Heart left ventricle (tissue), 16 donors: ENCODE results near the gene FDX2. TPM values are rescaled to one million over a fixed set of nuclear protein-coding genes. Genes with fewer than 3 reads are reported as not detected.

Experiments
- ATAC-seq, 4 donors: fragments of 200-7000 bp; cut with Tn5 transposase; one replicate each; pipeline ENCODE4 v1.9.1; 2020 to 2022; ENCODE audit warnings: moderate library complexity in 4 of 4, mild to moderate bottlenecking in 3 of 4, moderate number of reproducible peaks in 1 of 4
- DNase-seq, 5 donors: peaks; one replicate each; pipeline ENCODE4 v3.0.0-alpha.2; 2020
- H3K27ac ChIP-seq, 12 donors: fragments of 200-600 bp; sonication (generic) in 4 of 12; one replicate each; pipeline versions ENCODE4 v1.5.0 to v1.8.0; 2016 to 2022; ENCODE audit warnings: mild to moderate bottlenecking in 2 of 12
- H3K27me3 ChIP-seq, 9 donors: fragments of 200-600 bp; sonication (generic) in 2 of 9; one replicate each; pipeline versions ENCODE4 v1.5.1 to v1.8.0; 2016 to 2022; ENCODE audit warnings: mild to moderate bottlenecking in 3 of 9
- H3K36me3 ChIP-seq, 9 donors: fragments of 200-600 bp; sonication (generic) in 2 of 9; one replicate each; pipeline versions ENCODE4 v1.5.0 to v1.8.0; 2018 to 2022; ENCODE audit warnings: mild to moderate bottlenecking in 2 of 9
- H3K4me1 ChIP-seq, 12 donors: fragments of 200-600 bp; sonication (generic) in 4 of 12; one replicate each; pipeline versions ENCODE4 v1.5.0 to v1.8.0; 2016 to 2022; ENCODE audit warnings: mild to moderate bottlenecking in 3 of 12
- H3K4me3 ChIP-seq, 12 donors: fragments of 200-600 bp; sonication (generic) in 4 of 12; one replicate each; pipeline versions ENCODE4 v1.5.0 to v1.8.0; 2017 to 2022; ENCODE audit warnings: mild to moderate bottlenecking in 9 of 12, moderate library complexity in 4 of 12
- H3K9me3 ChIP-seq, 12 donors: fragments of 200-600 bp; sonication (generic) in 4 of 12; one replicate each; pipeline versions ENCODE4 v1.5.0 to v1.8.0; 2016 to 2022; ENCODE audit warnings: mild to moderate bottlenecking in 1 of 12
- POLR2A ChIP-seq, 2 donors: fragments of 450-650 bp; IDR thresholded peaks; one replicate each; pipeline ENCODE4 v1.6.1; 2017; ENCODE audit warnings: antibody characterized with exemption in 2 of 2, mild to moderate bottlenecking in 2 of 2, moderate library complexity in 2 of 2
- WGBS, 4 donors: extraction: QIAGEN DNeasy Blood & Tissue Kit in 2 of 4; methylation state at CpG; one replicate each; pipeline versions ENCODE4 v1.1.5 to v1.1.7; 2013 to 2018; 5-methylcytosine and 5-hydroxymethylcytosine counted together
- intact Hi-C, 10 donors: fragments of 100-400 bp; cut with DNase I; formaldehyde crosslinking; loops; one replicate each; pipeline versions ENCODE4 v1.11.1 to v1.14.2; 2022
- polyA plus RNA-seq, 2 donors: library from polyadenylated mRNA; stranded (reverse); fragments of 200-250 nt; gene quantifications; one replicate each; pipeline ENCODE4 v1.2.3, GENCODE V29; 2013
- total RNA-seq, 9 donors: library from RNA; depleted of rRNA in 2 of 9; stranded (reverse); fragments of >200 nt in 2 of 9; fragmentation: NEBNext Ultra II Directional in 3 of 9; extraction: Animal tissue kit (Norgen Biotek cat#: 25700) in 3 of 9; gene quantifications; one replicate each; pipeline versions ENCODE4 v1.1.0 to v1.2.4, GENCODE V29; 2016 to 2023
- TF ChIP-seq, protein P1 (sequence below), 12 donors: fragments of 200-600 bp; sonication (generic) in 4 of 12; IDR thresholded peaks; one replicate each; pipeline versions ENCODE4 v1.5.0 to v1.8.0; 2018 to 2022; ENCODE audit warnings: antibody characterized with exemption in 12 of 12, mild to moderate bottlenecking in 5 of 12
- donor health status: ischemic (EF 13 %, LVEDD 7.1; RV severe dilation, severe dysfunction).
- donor health status: healthy with polysubstance abuse.
- donor health status: DM: no; HTN: yes; CAD: no.
- donor health status: DM: no; HTN: no; CAD: no.
- donor health status: ischemic (EF 25% LVEDD 6.9; RV normal size, moderate dysfunction).
- donor health status: ischemic (EF 25% LVEDD 5.7; RV mildly dilated, moderate dysfunction).
- donor health status: healthy.
- donor health status: DM: yes; HTN: yes; CAD: no.
- donor health status: ischemic (EF 35%, LVEDD 5.7; RV mildly dilated, moderate dysfunction).
- donor health status: nonischemic (EF 11% LVEDD 7.7; RV severe dilation, severe dysfunction).
- donor health status: DM: yes; HTN: yes; CAD: no.
- donor health status: PGD.
- donor health status: ischemic (EF 29% LVEDD 5.4; RV normal size, mild dysfunction).
- donor health status: nonischemic (EF 23%, LVEDD 6.1; RV moderate dilation, normal function).

FDX2 gene
- total and polyA plus RNA-seq, 11 donors = 12.8 to 37.3 (median 18.3) TPM

DNA sequence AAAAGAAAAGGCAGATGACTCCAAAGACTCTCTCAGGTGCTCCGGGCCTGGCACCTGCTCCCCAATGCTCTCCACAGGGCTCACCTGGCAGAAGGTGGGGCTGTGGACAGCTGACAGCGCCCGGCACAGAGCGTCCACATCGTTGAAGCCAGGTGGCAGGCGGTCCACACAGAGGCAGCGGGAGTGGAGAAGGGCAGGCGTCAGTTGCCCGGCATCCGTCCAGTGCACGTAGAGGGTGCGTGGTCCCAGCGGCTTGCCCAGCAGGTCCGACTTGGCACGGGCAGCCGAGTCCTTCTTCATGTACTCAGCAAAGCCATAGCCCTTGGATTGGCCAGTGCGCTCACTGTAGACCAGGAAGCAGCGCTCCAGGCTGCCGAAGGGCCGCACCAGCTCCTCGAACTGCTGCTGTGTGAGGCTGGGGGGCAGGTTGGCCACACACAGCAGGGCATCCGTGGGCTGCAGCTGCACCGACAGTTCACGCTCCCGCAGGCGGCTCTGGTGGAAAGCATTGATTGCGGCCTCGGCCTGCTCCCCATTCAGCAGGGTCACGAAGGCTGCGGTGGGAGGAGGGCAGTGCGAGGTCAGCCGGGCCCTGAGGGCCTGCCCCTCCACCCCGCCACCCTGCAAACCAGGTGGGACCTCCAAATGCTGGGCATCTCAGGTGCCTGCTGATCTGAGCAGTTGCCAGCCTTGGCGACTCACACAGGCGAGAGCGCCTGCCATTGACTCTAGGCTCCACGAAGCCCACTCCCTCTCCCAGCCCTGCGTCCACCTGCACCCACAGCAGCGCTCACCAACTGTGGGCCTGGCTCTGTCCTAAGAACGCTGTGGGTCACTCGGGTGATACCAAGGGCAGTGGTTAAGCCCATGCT, 13.0 kb upstream of the FDX2 start:
- 93 to 96% (median 95%) methylated on average over 7 to 41 of the region's 41 CpGs for WGBS, 4 donors
- H3K4me1 ChIP-seq = peaks cover 0 to 18% (median 11%) of the 10 kb centered on the region in 12 donors
- peaks cover 2 to 73% (median 68%) of the 10 kb centered on the region in 9 donors for H3K36me3 ChIP-seq
- no peaks in the 10 kb centered on the region for H3K9me3 ChIP-seq
- no peaks in the 10 kb centered on the region for H3K27me3 ChIP-seq
- no peak for ATAC-seq
- TF ChIP-seq POLR2A (IDR thresholded peaks at IDR 0.05) = no peak
- TF ChIP-seq, protein P1, sequence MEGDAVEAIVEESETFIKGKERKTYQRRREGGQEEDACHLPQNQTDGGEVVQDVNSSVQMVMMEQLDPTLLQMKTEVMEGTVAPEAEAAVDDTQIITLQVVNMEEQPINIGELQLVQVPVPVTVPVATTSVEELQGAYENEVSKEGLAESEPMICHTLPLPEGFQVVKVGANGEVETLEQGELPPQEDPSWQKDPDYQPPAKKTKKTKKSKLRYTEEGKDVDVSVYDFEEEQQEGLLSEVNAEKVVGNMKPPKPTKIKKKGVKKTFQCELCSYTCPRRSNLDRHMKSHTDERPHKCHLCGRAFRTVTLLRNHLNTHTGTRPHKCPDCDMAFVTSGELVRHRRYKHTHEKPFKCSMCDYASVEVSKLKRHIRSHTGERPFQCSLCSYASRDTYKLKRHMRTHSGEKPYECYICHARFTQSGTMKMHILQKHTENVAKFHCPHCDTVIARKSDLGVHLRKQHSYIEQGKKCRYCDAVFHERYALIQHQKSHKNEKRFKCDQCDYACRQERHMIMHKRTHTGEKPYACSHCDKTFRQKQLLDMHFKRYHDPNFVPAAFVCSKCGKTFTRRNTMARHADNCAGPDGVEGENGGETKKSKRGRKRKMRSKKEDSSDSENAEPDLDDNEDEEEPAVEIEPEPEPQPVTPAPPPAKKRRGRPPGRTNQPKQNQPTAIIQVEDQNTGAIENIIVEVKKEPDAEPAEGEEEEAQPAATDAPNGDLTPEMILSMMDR (IDR thresholded peaks at IDR 0.05) = no peak
- H3K27ac ChIP-seq = no peak overlapping the region
- DNase-seq = no peak
- intact Hi-C loops = no loop called here
- no peak overlapping the region for H3K4me3 ChIP-seq

DNA sequence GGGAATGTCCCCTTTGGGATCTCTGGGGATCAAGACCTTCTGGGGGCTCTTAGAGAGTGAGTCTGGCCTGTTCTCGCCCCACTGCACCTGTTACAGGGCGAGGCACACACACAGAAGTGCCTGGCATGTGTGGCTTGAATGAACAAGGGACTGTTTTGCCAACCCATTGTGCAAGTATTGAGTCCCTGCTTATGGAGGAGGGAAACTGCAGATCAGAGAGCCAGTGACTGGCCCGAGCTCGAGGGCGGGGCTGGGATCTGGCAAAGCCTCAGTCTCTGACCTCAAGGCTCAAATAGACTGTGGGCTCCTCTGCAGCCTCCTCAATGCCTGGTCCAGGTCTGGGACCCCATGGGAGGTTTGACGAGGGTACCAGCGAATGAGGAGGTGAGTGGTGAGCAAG, 12.0 kb upstream of the FDX2 start:
- Histone ChIP-seq H3K4me1 (peaks cover 0 to 15% (median 10%) of the 10 kb centered on the region in 12 donors), H3K4me3 (no peak overlapping the region), H3K9me3 (no peaks in the 10 kb centered on the region), H3K27me3 (no peaks in the 10 kb centered on the region), H3K27ac (no peak overlapping the region), H3K36me3 (peaks cover 2 to 83% (median 77%) of the 10 kb centered on the region in 9 donors)
- intact Hi-C loops = no loop called here
- ATAC-seq (no peak), DNase-seq (no peak)
- WGBS, 4 donors = 73 to 91% (median 90%) methylated on average over 4 to 7 of the region's 7 CpGs
- TF ChIP-seq, protein P1 (IDR thresholded peaks at IDR 0.05) = no peak
- no peak for TF ChIP-seq POLR2A (IDR thresholded peaks at IDR 0.05)

DNA sequence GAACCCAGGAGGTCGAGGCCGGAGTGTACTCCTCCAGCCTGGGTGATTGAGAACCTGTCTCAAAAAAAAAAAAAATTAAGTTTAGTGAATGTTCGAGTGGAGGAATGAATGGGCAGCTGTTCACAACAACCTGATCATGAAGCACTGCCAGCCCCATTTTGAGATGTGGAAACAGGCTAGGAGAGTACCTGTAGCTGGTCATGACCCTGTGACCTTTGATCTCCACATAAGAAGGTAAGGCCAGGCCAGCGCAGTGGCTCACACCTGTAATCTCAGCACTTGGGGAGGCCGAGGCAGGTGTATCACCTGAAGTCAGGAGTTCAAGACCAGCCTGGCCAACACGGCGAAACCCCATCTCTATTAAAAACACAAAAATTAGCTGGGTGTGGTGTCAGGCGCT, 9.9 kb upstream of the FDX2 start:
- Histone ChIP-seq H3K4me1 (no peaks in the 10 kb centered on the region), H3K4me3 (no peak overlapping the region), H3K27me3 (no peaks in the 10 kb centered on the region), H3K36me3 (peaks cover 2 to 100% (median 97%) of the 10 kb centered on the region in 9 donors), H3K9me3 (no peaks in the 10 kb centered on the region), H3K27ac (no peak overlapping the region)
- WGBS, 4 donors = 90 to 94% (median 92%) methylated on average over 8 of the region's 8 CpGs
- TF ChIP-seq POLR2A (IDR thresholded peaks at IDR 0.05) = no peak
- TF ChIP-seq, protein P1 (IDR thresholded peaks at IDR 0.05) = no peak
- no peak for ATAC-seq
- intact Hi-C loops = no loop called here
- DNase-seq = no peak

DNA sequence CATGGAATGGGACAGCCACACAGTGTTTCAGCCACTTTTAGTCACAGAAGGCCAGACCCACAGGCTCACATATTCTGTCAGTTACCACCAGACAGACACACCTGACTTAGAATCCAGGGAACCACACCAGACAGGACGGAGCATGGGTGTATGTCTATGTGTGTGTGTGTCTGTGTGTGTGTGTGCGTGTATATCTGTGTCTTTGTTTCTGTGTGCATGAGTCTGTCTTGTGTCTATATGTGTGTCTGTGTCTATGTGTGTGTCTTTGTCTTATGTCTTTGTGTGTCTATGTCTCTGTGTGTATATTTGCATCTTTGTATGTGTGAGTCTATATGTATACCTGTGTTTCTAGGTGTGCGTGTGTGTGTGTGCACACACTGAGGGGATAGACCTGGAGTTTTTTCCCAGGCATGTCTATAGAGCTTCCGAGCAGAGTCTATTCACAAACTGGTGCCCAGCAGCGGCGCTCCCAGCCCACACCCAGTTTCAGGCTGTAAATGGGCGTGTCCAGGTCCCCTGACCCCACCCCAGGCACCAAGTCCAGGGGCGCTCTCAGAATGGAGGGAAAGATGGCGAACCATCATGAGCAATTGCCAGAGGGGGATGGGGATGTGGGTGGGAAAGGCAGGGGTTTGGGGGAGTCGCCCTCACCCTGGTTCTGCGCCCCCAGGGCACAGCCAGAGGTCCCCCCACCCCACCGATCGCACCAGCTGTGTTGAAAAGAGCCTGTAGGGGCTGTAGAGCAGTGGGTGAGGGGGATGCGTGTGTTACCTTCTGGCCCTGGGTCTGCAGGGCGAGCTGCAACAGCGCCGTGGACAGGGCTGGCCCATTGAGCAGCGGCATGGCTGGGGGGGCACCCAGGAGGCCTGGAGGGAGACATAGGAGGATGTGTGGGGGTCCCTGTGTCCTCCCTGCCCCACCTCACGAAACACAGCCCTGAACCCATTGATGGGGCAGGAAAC, 6.3 kb upstream of the FDX2 start:
- H3K4me3 ChIP-seq = no peak overlapping the region
- TF ChIP-seq, protein P1 (IDR thresholded peaks at IDR 0.05) = no peak
- no peak for TF ChIP-seq POLR2A (IDR thresholded peaks at IDR 0.05)
- intact Hi-C loops = no loop called here

More for the DNA sequence above, 6.3 kb upstream of the FDX2 start:
- ATAC-seq = no peak
- H3K27me3 ChIP-seq = no peaks in the 10 kb centered on the region
- H3K4me1 ChIP-seq = no peaks in the 10 kb centered on the region
- 92 to 95% (median 94%) methylated on average over 12 to 19 of the region's 19 CpGs for WGBS, 4 donors
- H3K9me3 ChIP-seq = no peaks in the 10 kb centered on the region
- H3K36me3 ChIP-seq = peaks cover 2 to 100% (median 98%) of the 10 kb centered on the region in 9 donors
- H3K27ac ChIP-seq = no peak overlapping the region
- no peak for DNase-seq
